ENCODE results near the gene HTD2.

- TF ChIP-seq EZH2 (IDR thresholded peaks at IDR 0.05) (no peak), CTCF (IDR thresholded peaks at IDR 0.05 in 2 of 3, conservative IDR thresholded peaks at IDR 0.05 in 1 of 3; ENCODE audit: borderline replicate concordance in 1 of 3, insufficient read depth in 1 of 3, low read depth in 2 of 3, low read length in 2 of 3) (no peak), YY1 (IDR thresholded peaks at IDR 0.05; ENCODE audit: extremely low read depth, insufficient replicate concordance, low read depth, low read length) (no peak), RAD21 (IDR thresholded peaks at IDR 0.05; ENCODE audit: low read depth) (no peak), SIN3A (IDR thresholded peaks at IDR 0.05; ENCODE audit: low read depth) (no peak), EZH2phosphoT487 (IDR thresholded peaks at IDR 0.05; ENCODE audit: borderline replicate concordance) (no peak), MAX (IDR thresholded peaks at IDR 0.05) (no peak), POLR2A (IDR thresholded peaks at IDR 0.05; ENCODE audit: borderline replicate concordance, extremely low read depth, insufficient read depth, insufficient read length) (no peak), SRF (IDR thresholded peaks at IDR 0.05; ENCODE audit: low read depth) (no peak), JUND (IDR thresholded peaks at IDR 0.05) (no peak), ZBTB33 (IDR thresholded peaks at IDR 0.05; ENCODE audit: extremely low read depth, insufficient replicate concordance, low read length) (no peak), POLR2AphosphoS5 (IDR thresholded peaks at IDR 0.05; ENCODE audit: low read depth, low read length) (no peak), ZFX (IDR thresholded peaks at IDR 0.05) (no peak), ATF3 (IDR thresholded peaks at IDR 0.05) (no peak)
These were observed 29.3 kb downstream of the HTD2 start for GRCh38 chr3:58335652-58335947.
